Activated naive CD4-positive, alpha-beta T cell treated with Interleukin-2 at 50 U/mL for 16 hours (primary cell): ENCODE measurements around the gene DPPA5.
"Not testable (repeated sequence)": the region's sequence is repeated elsewhere in the genome, so short reads cannot be mapped to it uniquely, and the experiment has no call there.

ENCODE experiments used
- DNase-seq: peaks from one replicate; pipeline ENCODE4 v3.0.0-alpha.2; 2020

The DPPA5 gene

DNA sequence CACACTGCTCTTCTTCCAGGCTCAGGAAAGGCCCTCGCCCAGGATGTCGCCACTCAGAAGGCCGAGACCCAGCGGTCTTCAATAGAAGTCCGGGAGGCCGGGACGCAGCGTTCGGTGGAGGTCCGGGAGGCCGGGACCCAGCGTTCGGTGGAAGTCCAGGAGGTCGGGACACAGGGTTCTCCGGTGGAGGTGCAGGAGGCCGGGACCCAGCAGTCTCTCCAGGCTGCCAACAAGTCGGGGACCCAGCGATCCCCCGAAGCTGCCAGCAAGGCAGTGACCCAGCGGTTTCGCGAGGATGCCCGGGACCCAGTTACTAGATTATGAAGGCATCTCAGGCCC lies 9.4 kb upstream of the DPPA5 start:
- DNase-seq = no peak

DNA sequence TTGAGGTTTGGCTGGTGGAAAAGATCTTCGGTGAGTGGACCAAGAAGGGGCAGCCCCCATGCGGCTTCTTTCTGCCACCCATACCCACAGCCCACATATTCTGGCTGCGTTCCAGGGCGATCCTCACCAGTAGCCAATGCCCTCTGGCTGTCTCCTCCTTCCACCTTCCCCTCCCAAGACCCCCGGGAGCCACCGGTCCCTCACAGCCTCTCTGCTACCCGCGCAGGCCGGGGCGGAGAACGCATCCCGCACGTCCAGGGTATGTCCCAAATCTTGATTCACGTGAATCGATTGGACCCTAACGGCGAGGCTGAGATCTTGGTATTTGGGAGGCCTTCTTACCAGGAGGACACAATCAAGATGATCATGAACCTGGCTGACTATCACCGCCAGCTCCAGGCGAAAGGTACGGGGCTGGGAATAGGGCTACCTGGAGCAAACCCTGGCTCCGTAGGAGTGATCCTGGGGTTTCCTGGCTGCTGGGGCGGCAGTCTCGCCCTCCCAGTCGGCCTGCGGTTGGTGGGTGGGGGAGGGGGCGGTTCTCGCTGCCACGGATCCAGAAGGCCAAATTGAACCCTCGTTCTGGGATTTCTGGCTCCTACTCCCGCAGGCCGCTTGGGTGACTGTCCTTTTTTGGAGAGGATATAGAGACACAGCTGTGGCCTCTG lies 8.9 kb upstream of the DPPA5 start:
- no peak for DNase-seq

DNA sequence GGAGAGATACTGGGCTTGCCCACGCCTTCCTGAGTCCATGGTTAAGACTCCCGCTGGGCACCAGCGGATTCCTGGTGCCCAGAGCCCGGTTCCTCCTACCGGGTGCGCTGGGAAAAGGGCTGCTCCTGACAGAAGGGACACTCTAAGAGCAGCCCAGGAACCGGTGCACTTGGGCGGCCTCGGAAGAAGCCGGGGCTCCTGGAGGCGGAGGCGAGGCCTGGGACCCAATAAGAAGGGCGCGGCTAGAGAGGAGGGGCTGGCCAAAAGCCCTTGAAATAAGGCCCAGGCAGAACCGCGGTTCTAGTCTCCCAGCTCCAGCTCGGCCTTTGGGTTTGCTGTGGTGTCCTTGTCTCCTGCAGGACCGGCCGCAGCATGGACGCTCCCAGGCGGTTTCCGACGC lies 8.3 kb upstream of the DPPA5 start, which contains the start of gene KHDC3L:
Gene KHDC3L, plus strand, starts transcription at position 301 of the 400 bp plus-strand sequence. Its CDS starts 72 bp downstream, at position 373.
- DNase-seq = no peak

DNA sequence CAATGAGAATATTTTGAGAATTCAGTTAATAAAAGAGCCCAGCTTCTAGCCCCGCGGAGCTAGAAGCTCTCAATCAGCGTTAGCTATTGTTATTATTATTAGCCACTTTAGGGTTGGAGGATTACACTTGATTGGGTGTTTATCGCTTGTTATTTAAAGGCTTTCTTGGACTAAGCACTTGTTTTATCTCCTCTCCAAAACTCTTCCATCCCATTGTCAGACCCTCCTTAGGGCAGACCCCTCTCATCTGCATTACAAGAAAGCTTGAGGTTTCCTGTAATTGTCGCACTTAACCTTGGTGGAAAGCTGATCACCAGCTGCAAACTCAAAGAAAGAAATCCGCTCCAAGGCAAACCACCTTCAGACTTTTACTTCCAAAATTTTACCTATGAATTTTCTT lies 4.8 kb downstream of the DPPA5 start:
- no peak for DNase-seq

DNA sequence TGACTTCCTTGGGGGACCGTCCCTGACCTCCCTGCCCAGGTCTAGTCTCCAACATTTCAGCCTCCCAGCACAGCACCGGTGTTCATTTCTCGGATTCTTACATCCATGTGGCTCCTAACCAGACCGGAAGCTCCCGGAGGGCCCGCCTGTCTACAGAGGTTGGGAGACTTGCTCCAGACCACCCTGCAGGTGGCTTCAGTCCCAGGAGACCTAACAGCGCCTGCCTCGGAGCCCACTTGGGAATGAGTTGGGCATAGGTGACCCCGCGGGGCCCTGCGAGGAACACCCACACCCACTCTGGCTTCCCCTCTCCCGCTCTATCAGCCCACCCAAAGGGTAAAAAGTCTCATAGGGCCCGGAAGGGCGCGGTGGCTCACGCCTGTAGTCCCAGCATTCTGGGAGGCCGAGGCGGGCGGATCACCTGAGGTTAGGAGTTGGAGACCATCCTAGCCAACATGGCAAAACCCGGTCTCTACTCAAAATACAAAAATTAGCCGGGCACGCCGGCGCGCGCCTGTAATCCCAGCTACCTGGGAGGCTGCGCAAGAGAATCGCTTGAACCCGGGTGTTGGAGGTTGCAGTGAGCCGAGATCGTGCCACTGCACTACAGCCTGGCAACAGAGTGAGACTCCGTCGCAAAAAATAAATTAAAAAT lies 5.4 kb downstream of the DPPA5 start:
- no peak for DNase-seq

DNA sequence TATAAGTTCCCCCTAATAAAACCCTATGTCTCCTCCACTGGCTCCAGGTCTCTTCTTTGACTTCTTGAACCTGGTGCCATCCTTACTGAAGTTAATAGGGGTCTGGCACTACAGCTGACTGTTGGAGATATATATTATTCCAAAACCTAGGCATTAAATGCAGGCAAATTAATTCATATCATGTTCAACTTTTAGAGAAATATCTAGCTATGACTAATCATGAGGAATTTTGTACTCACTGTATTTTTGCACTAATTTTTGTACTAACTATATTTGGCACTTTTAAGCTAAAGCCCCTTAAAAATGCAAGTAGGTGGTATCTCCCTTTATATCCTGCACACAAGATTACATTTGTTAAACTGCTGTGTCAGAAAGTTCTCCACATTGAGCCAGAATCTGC lies 10.9 kb downstream of the DPPA5 start:
- DNase-seq = no peak

DNA sequence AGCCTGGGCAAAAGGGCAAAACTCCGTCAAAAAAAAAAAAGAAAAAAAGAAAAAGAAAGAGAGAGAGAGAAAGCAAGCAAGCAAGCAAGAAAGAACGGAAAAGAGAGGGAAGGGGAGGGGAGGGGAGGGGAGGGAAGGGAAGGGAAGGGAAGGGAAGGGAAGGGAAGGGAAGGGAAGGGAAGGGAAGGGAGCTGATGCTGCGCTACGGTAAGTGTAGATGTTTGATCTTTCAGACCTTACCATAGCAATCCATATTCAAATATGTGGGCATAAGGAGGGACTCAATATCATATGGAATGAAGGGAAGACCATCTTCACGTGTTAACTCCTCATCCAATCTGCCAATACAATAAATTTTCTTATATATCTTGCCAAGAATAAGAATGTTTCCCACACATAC lies 11.9 kb downstream of the DPPA5 start:
- no peak for DNase-seq

DNA sequence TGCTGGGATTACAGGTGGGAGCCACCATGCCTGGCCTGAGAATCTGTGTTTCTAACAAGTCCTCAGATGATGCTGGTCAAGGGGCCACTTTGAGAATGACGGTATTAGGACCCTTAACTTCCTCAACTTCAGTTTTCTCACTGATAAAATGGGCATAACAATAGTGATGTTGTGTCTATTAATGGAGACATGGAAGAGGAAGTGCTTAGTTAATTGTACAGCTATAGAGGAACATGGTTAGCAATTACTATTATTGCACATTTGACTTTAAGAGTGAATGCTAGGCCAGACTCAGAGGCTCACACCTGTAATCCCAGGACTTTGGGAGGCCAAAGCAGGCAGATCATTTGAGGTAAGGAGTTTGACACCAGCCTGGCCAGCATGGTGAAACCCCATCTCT lies 12.7 kb downstream of the DPPA5 start:
- no peak for DNase-seq

DNA sequence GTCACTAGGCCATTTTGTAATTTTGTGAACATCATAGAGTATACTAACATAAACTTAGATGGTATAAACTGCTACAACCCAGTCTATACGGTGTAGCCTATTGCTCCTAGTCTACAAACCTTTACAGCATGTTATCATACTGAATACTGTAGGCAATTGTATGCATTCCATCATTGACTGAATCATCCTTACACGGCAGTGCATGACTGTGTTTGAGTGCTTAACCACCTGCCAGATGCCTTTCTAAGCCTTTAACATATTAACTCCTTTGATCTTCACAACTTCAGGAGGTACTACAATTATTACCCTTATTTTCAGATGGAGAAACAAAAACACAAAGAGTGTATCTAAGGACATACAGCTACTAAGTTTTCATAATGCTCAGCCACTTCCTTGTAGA lies 14.0 kb downstream of the DPPA5 start:
- no peak for DNase-seq

DNA sequence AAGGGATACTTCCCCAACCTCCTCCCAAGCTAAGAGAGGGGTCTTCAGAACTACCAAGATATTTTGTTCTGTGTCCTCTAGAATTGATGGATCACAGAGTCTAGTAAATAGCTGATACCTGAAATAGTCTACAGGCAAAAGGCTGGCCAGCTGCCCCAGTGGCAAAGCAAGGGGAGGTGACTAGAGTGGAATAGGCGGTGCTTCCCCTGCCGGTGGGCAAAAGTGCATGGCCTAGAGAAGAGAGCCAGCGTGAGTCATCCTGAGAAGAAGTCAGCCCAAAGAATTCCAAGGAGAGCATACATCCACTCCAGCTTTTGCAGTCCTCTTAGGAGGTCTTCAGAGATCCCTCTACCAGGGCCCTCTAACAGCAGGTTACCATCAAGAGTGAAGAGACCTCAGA lies 14.7 kb downstream of the DPPA5 start:
- no peak for DNase-seq

DNA sequence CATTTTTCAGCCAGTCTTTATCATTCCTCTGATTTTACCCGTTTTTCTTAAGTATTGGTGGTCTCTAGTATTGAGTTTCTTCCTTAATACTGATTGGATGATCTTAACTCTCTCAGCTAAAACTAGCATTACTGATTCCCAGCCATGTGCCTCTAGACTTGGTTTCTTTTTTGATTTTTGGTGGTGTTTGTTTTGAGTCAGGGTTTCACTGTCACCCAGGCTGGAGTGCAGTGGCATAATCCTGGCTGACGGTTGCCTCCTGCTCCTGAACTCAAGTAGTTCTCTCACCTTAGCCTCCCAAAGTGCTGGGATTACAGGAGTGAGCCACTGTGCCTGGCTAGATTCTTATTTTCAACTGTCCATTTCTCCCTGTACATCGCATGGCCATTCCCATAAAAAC lies 24.9 kb downstream of the DPPA5 start:
- no peak for DNase-seq

DNA sequence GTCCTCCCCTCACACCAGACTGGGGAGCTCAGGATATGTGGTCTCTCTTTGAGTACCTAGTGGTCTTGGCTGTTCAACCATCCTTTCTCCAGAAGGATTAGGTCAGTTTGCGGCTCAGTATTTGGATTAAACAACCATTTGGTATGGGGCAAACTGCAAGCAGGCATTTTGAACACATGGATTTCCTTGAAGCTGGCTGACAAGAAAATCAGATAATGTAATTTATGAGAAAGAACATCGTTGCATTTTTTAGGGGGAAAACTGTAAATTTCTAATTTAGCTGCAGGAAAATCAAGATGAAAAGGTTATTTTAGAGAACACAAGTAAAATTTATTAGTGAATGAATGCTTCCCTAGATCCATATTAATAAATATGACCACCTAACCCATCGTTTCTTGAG lies 25.3 kb downstream of the DPPA5 start:
- DNase-seq = no peak

DNA sequence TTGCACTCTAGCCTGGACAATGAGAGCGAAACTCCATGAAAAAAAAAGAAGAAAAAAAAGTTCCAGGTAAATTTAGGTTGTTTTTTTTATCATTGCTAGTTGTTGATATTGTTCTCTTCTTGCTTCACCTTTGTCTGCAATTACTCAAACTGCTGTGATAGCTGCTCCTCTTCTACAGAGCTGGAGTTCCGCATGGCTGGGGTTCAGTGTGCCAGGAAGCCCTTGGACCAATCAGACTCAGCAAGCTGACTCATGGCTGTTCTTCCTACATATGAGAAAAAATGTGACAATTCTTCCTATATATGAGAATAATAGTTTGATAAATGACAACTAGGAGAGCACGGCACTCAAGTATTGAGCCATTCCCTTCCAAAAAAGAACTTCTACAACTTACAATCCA lies 28.4 kb downstream of the DPPA5 start:
- DNase-seq = no peak

DNA sequence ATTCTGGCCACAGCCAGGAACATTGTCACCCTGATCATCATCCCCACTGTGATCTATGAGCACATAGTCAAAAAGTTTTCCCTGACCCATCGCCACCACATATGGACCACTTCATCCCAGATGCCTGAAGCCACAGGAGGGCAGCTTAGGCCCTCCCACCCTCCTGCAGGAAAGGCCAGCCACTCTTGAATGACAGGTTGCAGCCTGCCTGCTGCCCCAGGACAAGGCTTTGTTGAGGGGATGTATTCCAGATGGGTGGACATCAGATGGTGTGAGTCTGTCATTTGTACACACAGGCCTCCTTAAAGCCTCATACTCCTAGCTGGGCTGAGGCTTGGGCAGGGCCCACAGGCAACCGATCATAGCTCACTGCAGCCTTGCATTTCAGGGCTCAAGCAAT lies 30.8 kb downstream of the DPPA5 start:
- no peak for DNase-seq

DNA sequence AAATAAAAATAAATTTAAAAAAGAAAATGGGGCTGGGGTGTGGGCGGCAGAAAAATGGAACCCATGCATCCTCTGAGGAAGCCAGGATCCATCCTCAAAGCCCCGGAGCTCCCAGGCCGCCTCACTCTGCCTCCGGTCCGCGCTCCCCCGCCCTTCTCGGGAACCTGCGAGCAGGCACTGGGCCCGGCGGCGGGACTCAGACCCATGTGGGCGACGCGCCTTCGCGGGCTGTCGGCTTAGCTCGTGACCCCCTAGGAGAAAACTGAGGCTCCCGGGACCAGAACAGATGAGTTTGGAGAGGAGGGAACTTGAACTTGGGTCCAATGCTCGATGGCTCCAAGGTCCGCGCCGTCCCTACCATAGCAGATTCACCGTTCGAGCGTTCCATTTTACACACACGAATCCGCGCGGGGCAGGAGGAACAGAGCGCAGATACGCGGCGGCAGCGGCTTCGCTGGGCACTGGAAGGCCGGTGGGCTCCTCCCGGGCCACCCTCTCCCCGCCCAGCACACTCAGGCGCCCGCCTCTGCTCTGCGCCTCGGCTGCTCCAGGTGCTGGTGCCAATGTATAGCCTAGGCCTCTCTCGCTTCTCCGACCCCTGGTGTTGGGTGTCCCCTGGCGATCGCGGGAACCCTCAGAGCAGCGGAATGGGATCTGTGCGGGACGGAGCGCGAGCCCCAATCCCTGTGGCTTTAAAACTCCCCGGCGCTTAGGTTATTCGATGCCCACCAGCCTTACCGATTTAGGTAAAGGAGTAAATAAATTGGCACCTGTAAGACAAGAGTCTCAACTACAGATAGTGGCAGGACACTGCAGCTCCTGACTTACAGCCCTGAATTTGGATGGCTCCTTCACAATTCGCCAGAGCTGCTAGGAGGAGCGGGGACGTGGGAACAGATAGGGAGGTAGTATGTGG lies 39.2 kb downstream of the DPPA5 start:
- DNase-seq = no peak

DNA sequence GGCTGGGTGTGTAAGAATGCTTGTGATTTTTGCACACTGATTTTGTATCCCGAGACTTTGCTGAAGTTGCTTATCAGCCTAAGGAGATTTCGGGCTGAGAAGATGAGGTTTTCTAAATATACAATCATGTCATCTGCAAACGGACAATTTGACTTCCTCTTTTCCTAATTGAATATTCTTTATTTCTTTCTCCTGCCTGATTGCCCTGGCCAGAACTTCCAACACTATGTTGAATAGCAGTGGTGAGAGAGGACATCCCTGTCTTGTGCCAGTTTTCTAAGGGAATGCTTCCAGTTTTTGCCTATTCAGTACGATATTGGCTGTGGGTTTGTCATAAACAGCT lies 43.6 kb downstream of the DPPA5 start:
- DNase-seq = not testable (repeated sequence)

DNA sequence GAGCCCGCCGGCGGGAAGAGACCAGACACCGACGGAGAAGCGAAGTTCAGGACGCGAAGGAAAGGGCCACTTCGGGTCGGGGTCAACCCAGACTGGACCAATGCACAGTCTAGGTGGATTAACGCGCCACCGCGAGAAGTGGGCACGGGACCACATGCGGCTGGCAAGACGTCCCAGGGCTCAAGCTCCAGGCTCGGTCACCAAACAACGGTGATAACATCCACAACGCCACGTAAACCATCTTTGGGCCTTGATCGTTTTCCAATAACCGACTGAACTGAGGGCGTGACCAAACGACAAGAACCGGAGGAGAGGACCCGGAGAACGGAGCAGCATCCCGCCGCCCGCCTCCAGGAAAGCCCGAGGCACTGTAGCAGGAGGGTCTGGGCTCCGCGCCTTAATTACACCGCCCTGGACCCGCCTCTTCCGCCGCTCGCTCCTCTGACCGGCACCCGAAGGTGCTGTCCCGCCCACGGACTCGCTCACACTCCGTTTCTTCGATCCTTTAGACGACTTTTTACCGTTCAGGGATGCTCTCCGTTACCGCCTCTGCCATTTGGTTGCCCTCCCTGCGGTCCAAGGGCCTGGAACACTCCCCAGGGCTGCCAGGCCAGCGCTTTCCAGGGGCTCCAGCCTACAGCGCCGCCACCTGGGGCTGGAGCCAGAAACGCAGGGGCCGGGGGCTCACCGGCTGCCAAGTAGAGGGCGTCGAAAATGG lies 44.1 kb downstream of the DPPA5 start:
- peak; percentile 70 for DNase-seq

DNA sequence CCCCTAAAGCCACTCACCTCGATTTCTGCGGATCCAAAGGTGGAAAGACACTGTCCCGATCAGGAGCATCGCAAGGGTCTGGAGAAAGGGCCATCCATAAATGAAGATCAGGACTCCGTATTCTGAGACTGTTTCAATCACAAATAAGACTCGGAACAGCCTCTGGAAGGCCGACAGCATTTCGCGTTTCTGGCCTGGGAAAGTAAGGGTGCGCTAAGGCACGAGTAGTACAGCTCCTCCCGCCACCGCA lies 44.6 kb downstream of the DPPA5 start:
- DNase-seq = no peak

DNA sequence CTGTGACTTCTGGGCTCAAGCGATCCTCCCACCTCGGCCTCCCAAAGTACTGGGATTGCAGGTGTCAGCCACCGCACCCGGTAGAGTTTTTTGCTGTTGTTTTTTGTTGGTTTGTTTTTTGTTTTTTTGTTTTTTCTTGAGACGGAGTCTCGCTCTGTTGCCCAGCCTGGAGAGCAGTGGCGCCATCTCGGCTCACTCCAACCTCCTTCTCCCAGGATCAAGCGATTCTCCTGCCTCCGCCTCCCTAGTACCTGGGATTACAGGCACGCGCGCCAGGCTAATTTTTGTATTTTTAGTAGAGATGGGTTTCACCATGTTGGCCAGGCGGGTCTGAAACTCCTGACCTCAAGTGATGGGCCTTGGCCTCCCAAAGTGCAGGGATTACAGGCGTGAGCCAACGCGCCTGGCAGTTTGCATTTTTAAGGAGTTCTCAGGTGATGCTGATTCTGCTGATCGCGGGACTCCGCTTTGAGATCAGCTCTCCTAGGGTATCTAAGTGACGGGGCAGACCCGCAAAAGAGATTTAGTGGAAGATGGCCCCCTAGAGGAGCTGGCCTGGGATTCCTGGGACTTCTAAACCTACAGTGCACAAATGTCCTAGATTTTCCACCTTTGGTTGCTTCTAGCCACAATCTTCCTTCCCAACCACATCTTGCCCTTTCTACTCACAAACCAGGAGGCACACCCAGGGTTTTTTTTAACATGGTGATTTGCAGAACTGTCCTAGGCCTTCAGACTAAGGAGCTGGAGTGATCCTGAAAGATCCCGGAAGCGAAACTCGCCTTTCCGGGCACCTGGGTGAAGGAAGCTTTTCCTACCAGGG lies 45.2 kb downstream of the DPPA5 start:
- DNase-seq = no peak

DNA sequence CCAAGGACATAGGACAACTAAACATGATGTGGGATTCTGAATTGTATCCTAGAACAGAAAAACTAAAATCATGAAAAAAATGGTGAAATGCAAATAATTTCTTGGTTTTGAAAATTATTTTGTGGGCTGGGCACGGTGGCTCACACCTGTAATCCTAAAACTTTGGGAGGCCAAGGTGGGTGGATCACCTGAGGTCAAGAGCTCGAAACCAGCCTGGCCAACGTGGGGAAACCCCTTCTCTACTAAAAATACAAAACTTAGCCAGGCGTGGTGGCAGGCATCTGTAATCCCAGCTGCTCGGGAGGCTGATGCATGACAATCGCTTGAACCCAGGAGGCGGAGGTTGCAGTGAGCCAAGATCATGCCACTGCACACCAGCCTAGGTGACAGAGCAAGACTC lies 50.3 kb downstream of the DPPA5 start:
- not testable (repeated sequence) for DNase-seq
